HTERT RPE-1 (cell line): Measurements from ENCODE around the gene CCDC171.
"Not testable (repeated sequence)": the region's sequence is repeated elsewhere in the genome, so short reads cannot be mapped to it uniquely, and the experiment has no call there.

Experiments
- in situ Hi-C: fragments of 300-500 bp; cut with MboI; formaldehyde crosslinking; loops from 4 replicates; pipeline ENCODE4 v1.14.3; 2020; ENCODE audit warnings: low sequenced_read_pairs

The CCDC171 gene

GRCh38 chr9:15746905-15747304 is 194.1 kb downstream of the CCDC171 start:
- in situ Hi-C loops: no loop called here

GRCh38 chr9:15755660-15756059 is 202.8 kb downstream of the CCDC171 start:
- in situ Hi-C loops: no loop called here

GRCh38 chr9:15761551-15761950 is 208.7 kb downstream of the CCDC171 start:
- in situ Hi-C loops: no loop called here

DNA sequence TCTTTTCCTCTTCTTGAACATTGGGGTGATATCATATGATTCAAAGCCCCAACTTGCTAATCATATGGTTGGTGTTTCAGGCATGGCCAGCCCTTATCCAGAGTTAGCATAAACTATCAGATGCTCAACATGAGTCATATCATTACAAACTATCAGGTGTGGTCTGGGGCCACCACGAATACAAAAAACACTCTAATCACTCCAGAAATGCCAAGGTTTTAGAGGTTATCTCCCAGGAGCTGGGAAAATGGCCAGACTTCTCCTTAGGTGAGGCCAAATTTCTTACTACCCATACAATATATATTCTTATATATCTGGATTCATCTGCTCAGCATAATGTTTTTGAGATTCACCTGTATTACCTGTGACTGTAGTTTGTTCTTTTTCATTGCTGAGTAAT is 210.5 kb downstream of the CCDC171 start:
- in situ Hi-C loops: no loop called here

GRCh38 chr9:15764131-15764530 is 211.3 kb downstream of the CCDC171 start:
- in situ Hi-C loops: no loop called here

GRCh38 chr9:15769547-15769946 is 216.7 kb downstream of the CCDC171 start:
- in situ Hi-C loops: no loop called here

DNA sequence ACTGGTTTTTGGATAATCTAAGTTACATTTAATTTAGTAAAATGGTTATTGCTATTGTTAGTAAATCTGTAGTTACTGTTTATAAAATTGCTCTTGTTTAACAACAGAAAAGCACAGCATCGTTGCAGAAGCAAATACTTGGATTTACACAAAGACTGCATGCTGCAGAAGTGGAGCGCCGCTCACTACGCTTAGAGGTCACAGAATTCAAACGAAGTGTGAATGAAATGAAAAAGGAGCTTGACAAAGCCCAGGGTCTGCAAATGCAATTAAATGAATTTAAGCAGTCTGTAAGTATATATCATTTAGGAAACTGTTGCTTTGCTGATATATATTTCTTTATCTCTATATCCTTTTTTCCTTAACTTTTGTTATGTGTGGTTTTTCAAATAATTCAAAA is 226.0 kb downstream of the CCDC171 start:
- in situ Hi-C loops: no loop called here

GRCh38 chr9:15782106-15782505 is 229.3 kb downstream of the CCDC171 start:
- in situ Hi-C loops: no loop called here

DNA sequence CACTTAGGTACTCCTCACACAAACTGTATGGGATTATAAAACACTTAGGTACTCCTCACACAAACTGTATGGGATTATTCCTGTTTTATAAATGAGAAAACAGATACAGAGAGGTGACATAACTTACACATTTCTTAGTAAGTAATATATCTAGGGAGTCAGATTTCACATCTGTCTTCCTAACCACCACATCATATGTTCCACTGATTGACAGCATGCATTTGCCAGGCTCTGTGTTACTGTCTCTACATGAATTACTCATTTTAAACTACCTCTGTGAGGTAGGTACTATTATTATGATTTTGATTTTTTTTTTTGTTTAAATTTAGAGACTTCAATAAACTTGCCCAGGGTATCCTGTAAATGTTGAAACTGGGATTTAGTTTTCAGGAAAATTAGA is 232.7 kb downstream of the CCDC171 start:
- in situ Hi-C loops: no loop called here

DNA sequence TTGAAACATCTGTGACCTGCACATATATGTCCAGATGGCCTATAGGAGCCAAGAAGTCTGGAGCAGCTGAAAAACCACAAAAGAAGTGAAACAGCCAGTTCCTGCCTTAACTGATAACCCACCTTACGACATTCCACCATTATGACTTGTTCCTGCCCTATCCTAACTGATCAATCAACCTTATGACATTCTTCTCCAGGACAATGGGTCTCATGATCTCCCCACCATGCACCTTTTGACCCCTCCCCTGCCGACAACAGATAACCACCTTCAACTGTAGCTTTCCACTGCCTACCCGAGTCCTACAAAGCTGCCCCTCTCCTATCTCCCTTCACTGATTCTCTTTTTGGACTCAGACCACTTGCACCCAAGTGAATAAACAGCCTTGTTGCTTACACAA is 233.8 kb downstream of the CCDC171 start:
- in situ Hi-C loops: no loop called here

DNA sequence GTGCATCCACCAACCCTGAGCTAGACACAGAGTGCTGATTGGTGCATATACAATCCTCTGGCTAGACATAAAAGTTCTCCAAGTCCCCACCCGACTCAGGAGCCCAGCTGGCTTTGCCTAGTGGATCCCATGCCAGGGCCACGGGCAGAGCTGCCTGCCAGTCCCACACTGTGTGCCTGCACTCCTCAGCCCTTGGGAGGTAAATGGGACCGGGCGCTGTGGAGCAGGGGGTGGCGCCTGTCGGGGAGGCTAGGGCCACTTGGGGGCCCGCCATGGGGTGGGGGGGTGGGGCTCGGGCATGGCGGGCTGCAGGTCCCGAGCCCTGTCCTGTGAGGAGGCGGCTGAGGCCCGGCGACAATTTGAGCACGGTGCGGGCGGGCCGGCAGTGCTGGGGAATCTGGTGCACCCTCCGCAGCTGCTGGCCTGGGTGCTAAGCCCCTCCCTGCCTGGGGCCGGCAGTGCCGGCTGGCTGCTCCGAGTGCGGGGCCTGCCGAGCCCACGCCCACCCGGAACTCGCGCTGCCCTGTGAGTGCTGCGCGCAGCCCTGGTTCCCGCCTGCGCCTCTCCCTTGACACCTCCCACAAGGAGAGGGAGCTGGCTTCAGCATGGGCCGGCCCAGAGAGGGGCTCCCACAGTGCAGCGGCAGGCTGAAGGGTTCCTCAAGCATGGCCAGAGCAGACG is 257.5 kb downstream of the CCDC171 start:
- in situ Hi-C loops: not testable (repeated sequence)

GRCh38 chr9:15813076-15813475 is 260.2 kb downstream of the CCDC171 start:
- in situ Hi-C loops: no loop called here

DNA sequence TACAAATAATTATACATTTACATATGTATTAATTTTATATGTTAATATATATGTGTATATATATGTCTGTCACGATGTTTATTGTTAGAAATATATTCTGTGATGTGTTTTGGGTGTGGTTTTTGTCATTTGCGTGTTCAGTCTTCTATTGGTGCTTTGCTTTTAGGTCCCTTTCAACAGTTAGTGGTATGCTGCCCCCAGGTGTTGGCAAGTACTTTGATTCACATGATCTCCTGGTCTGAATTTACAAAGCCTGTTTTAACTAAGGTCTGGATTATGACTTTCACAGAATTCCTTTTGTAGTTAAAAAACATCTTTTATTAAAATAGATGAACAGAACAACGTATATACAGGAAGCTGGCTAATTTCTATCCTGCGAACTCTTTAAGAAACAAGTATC is 271.5 kb downstream of the CCDC171 start:
- in situ Hi-C loops: no loop called here

DNA sequence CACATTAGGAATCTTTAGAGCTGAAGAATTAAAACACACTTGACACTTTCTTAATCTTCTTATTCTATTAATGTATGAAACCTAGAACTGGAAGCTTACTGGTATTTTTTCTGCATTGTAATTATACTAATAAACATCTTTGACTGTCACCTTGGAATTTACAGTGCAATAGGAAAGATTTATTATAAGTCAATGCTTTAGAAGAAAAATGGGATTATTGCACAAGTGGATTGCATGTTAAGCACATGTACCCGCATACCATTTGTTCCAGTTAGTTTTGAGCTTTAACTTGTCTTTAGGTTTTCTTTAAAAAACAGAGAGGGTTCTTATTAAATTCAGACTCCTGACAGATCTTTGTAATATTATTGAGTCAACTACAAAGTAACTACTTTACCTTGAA is 278.5 kb downstream of the CCDC171 start:
- in situ Hi-C loops: no loop called here

GRCh38 chr9:15834541-15834940 is 281.7 kb downstream of the CCDC171 start:
- in situ Hi-C loops: no loop called here

- in situ Hi-C loops: no loop called here
Observed at GRCh38 chr9:15837079-15837679, 284.3 kb downstream of the CCDC171 start.

DNA sequence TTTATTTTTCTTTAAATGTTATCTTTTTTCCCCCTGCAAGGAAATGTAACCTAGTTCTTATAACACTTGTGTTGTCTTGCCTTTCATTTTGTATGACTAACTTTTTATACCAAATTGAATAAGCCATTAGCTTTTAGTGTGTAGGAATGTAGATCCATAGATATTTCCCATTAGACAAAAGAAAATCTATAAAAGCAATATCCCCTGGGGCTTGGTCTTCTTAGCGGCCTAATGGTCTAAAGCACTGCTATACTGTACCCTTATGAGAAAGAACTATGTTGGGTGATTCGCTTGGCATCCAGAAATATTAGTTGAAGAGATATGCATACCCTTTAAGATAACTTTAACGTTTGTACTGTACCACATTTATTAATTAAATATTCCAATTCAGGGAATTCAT is 289.2 kb downstream of the CCDC171 start:
- in situ Hi-C loops: no loop called here

DNA sequence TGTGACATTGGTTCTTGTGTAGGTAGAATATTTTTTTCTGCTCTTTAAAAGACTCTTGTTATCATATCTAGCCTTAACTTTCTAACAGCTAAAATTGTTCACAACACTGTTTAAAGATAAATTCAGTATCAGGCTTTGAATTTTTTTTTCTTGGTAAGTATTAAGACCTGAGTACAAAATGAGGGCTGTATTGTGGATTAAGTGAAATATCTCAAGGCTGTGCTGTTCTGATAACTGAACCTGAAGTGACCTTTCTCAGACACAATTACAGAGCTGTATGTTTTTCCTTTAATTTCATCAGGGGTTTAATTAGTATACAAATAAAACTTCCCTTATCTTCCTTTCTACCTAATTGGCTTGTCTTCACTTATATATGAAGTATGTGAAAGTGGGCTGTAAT is 290.5 kb downstream of the CCDC171 start:
- in situ Hi-C loops: no loop called here

DNA sequence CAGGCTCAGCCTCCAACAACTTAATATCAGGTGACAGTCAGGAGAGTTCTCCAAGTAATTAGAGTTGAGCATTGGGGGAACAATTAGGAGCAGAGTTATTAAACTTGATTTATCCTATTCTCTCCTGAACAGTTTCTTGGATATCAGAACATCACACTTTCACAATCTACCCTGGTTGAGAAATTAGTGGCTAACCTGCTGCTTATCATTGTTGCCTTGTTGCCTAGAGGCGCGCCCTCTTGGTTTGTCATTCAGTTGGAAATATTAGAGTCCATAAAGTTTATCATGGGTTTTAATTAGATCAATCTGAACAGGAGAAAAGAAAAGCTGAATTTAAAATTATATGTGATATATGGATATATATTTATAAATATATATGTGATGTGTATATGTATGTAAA is 291.1 kb downstream of the CCDC171 start:
- in situ Hi-C loops: no loop called here

DNA sequence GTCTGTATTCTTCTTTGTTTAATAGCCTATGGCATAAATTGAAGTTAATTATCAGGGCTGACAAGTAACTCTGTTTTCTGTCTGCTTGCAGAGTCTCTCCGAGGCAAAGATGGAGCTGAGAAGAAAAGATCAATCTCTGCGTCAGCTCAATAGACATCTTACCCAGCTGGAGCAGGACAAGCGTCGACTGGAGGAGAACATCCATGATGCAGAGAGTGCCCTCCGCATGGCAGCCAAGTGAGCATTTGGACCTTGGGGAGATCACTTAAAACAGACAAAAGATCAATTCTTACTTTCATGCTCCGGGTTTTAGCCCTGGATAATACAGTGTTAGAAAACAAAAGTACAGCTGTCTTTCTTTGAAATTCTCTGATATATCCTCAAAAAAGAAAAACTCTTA is 293.8 kb downstream of the CCDC171 start:
- in situ Hi-C loops: no loop called here

DNA sequence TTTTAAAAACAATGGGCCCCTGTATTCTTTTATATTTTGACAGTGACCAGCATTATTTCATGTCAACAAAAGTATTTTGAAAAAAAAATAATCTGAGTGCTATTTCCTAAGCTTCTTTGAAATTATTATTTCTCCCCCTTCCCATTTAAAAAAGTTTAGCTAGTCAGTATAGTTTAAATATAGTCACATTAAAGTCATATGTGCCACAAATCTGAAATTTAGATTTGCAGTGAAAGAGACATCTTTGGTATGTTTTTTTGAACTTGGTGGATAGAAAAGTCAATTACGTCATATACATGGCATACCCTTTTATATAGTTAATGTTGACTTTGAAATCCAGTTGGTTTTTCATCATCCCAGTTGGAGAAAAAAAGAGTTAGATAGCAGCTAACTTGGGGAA is 297.0 kb downstream of the CCDC171 start:
- in situ Hi-C loops: no loop called here

DNA sequence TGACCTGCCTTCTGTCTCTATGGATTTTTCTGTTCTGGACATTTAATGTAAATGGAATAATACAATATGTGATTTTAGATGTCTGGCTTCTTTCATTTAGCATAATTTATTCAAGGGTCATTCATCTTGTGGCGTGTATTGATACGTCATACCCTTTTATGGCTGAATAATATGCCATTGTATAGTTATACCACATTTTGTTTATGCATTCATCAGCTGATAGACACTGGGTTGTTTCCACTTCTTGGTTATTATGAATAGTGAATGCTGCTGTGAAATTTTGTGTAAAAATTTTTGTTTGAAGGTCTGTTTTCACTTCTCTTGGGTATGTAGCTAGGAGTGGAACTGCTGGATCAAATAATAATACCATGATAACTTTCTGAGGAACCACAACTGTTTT is 298.9 kb downstream of the CCDC171 start:
- in situ Hi-C loops: no loop called here

- in situ Hi-C loops: no loop called here
Observed at GRCh38 chr9:15856591-15856990, 303.7 kb downstream of the CCDC171 start.
